Measurements from ENCODE around the gene MEF2C. TPM values are rescaled to one million over a fixed set of nuclear protein-coding genes. Genes with fewer than 3 reads are reported as not detected.

The MEF2C gene
- polyA plus RNA-seq, 1 donor, result 14.4 TPM

GRCh38 chr5:88821161-88821560, 61.8 kb downstream of the MEF2C start:
- Histone ChIP-seq H3K4me1 (ENCODE audit: control insufficient read depth, insufficient read depth, low read length) (no peaks in the 10 kb centered on the region), H3K4me3 (ENCODE audit: low read length) (no peak overlapping the region), H3K9me3 (ENCODE audit: control insufficient read depth, low read depth, low read length) (no peaks in the 10 kb centered on the region), H3K27me3 (ENCODE audit: control insufficient read depth, insufficient read depth, low read length) (no peaks in the 10 kb centered on the region), H3K36me3 (ENCODE audit: control insufficient read depth, insufficient read depth, low read length) (no peaks in the 10 kb centered on the region), H3K27ac (ENCODE audit: low read length) (no peak overlapping the region)
- no peak for DNase-seq
- no CpG with 5 or more reads among the region's 4 CpGs for WGBS (ENCODE audit: insufficient coverage, low lambda C conversion rate)

- WGBS (ENCODE audit: insufficient coverage, low lambda C conversion rate), result no CpG with 5 or more reads among the region's 2 CpGs
- Histone ChIP-seq H3K4me3 (ENCODE audit: low read length) (no peak overlapping the region), H3K36me3 (ENCODE audit: control insufficient read depth, insufficient read depth, low read length) (no peaks in the 10 kb centered on the region), H3K4me1 (ENCODE audit: control insufficient read depth, insufficient read depth, low read length) (no peaks in the 10 kb centered on the region), H3K27me3 (ENCODE audit: control insufficient read depth, insufficient read depth, low read length) (no peaks in the 10 kb centered on the region), H3K27ac (ENCODE audit: low read length) (no peak overlapping the region), H3K9me3 (ENCODE audit: control insufficient read depth, low read depth, low read length) (no peaks in the 10 kb centered on the region)
- DNase-seq, result no peak
These were observed 62.4 kb downstream of the MEF2C start for GRCh38 chr5:88820581-88820980.

- WGBS (ENCODE audit: insufficient coverage, low lambda C conversion rate), result 100% methylated on average over 1 of the region's 5 CpGs
- Histone ChIP-seq H3K27me3 (ENCODE audit: control insufficient read depth, insufficient read depth, low read length) (no peaks in the 10 kb centered on the region), H3K4me3 (ENCODE audit: low read length) (no peak overlapping the region), H3K9me3 (ENCODE audit: control insufficient read depth, low read depth, low read length) (no peaks in the 10 kb centered on the region), H3K27ac (ENCODE audit: low read length) (no peak overlapping the region), H3K36me3 (ENCODE audit: control insufficient read depth, insufficient read depth, low read length) (no peaks in the 10 kb centered on the region), H3K4me1 (ENCODE audit: control insufficient read depth, insufficient read depth, low read length) (no peaks in the 10 kb centered on the region)
- DNase-seq, result no peak
These were observed 63.5 kb downstream of the MEF2C start for GRCh38 chr5:88819301-88819999.

- WGBS (ENCODE audit: insufficient coverage, low lambda C conversion rate), result 79% methylated on average over 4 of the region's 4 CpGs
- no peaks in the 10 kb centered on the region for H3K9me3 ChIP-seq (ENCODE audit: control insufficient read depth, low read depth, low read length)
- no peak overlapping the region for H3K27ac ChIP-seq (ENCODE audit: low read length)
- H3K27me3 ChIP-seq (ENCODE audit: control insufficient read depth, insufficient read depth, low read length), result no peaks in the 10 kb centered on the region
- no peaks in the 10 kb centered on the region for H3K36me3 ChIP-seq (ENCODE audit: control insufficient read depth, insufficient read depth, low read length)
- H3K4me3 ChIP-seq (ENCODE audit: low read length), result no peak overlapping the region
- no peaks in the 10 kb centered on the region for H3K4me1 ChIP-seq (ENCODE audit: control insufficient read depth, insufficient read depth, low read length)
- DNase-seq, result no peak
These were observed 64.7 kb downstream of the MEF2C start for GRCh38 chr5:88818296-88818695.

- Histone ChIP-seq H3K4me1 (ENCODE audit: control insufficient read depth, insufficient read depth, low read length) (no peaks in the 10 kb centered on the region), H3K4me3 (ENCODE audit: low read length) (no peak overlapping the region), H3K27ac (ENCODE audit: low read length) (no peak overlapping the region), H3K27me3 (ENCODE audit: control insufficient read depth, insufficient read depth, low read length) (no peaks in the 10 kb centered on the region), H3K9me3 (ENCODE audit: control insufficient read depth, low read depth, low read length) (no peaks in the 10 kb centered on the region), H3K36me3 (ENCODE audit: control insufficient read depth, insufficient read depth, low read length) (no peaks in the 10 kb centered on the region)
- no peak for DNase-seq
- 100% methylated on average over 1 of the region's 2 CpGs for WGBS (ENCODE audit: insufficient coverage, low lambda C conversion rate)
These were observed 66.8 kb downstream of the MEF2C start for GRCh38 chr5:88816195-88816594.

GRCh38 chr5:88815050-88815789, 67.8 kb downstream of the MEF2C start:
- Histone ChIP-seq H3K4me1 (ENCODE audit: control insufficient read depth, insufficient read depth, low read length) (no peaks in the 10 kb centered on the region), H3K4me3 (ENCODE audit: low read length) (no peak overlapping the region), H3K9me3 (ENCODE audit: control insufficient read depth, low read depth, low read length) (no peaks in the 10 kb centered on the region), H3K36me3 (ENCODE audit: control insufficient read depth, insufficient read depth, low read length) (no peaks in the 10 kb centered on the region), H3K27me3 (ENCODE audit: control insufficient read depth, insufficient read depth, low read length) (no peaks in the 10 kb centered on the region), H3K27ac (ENCODE audit: low read length) (no peak overlapping the region)
- no peak for DNase-seq

- Histone ChIP-seq H3K4me3 (ENCODE audit: low read length) (no peak overlapping the region), H3K27me3 (ENCODE audit: control insufficient read depth, insufficient read depth, low read length) (no peaks in the 10 kb centered on the region), H3K4me1 (ENCODE audit: control insufficient read depth, insufficient read depth, low read length) (no peaks in the 10 kb centered on the region), H3K27ac (ENCODE audit: low read length) (no peak overlapping the region), H3K36me3 (ENCODE audit: control insufficient read depth, insufficient read depth, low read length) (no peaks in the 10 kb centered on the region), H3K9me3 (ENCODE audit: control insufficient read depth, low read depth, low read length) (no peaks in the 10 kb centered on the region)
- WGBS (ENCODE audit: insufficient coverage, low lambda C conversion rate), result 67% methylated on average over 1 of the region's 17 CpGs
- no peak for DNase-seq
These were observed 69.0 kb downstream of the MEF2C start for GRCh38 chr5:88813805-88814575.

- no peaks in the 10 kb centered on the region for H3K36me3 ChIP-seq (ENCODE audit: control insufficient read depth, insufficient read depth, low read length)
- WGBS (ENCODE audit: insufficient coverage, low lambda C conversion rate), result no CpG with 5 or more reads among the region's 1 CpG
- no peaks in the 10 kb centered on the region for H3K27me3 ChIP-seq (ENCODE audit: control insufficient read depth, insufficient read depth, low read length)
- DNase-seq, result no peak
- H3K9me3 ChIP-seq (ENCODE audit: control insufficient read depth, low read depth, low read length), result no peaks in the 10 kb centered on the region
- H3K4me3 ChIP-seq (ENCODE audit: low read length), result no peak overlapping the region
- no peak overlapping the region for H3K27ac ChIP-seq (ENCODE audit: low read length)
- H3K4me1 ChIP-seq (ENCODE audit: control insufficient read depth, insufficient read depth, low read length), result no peaks in the 10 kb centered on the region
These were observed 69.7 kb downstream of the MEF2C start for GRCh38 chr5:88813244-88813643.

GRCh38 chr5:88808153-88808552, 74.8 kb downstream of the MEF2C start:
- no peak overlapping the region for H3K4me3 ChIP-seq (ENCODE audit: low read length)
- WGBS (ENCODE audit: insufficient coverage, low lambda C conversion rate), result 100% methylated on average over 1 of the region's 2 CpGs
- no peak for DNase-seq
- H3K9me3 ChIP-seq (ENCODE audit: control insufficient read depth, low read depth, low read length), result no peaks in the 10 kb centered on the region
- H3K36me3 ChIP-seq (ENCODE audit: control insufficient read depth, insufficient read depth, low read length), result no peaks in the 10 kb centered on the region
- H3K27ac ChIP-seq (ENCODE audit: low read length), result no peak overlapping the region
- H3K27me3 ChIP-seq (ENCODE audit: control insufficient read depth, insufficient read depth, low read length), result no peaks in the 10 kb centered on the region
- H3K4me1 ChIP-seq (ENCODE audit: control insufficient read depth, insufficient read depth, low read length), result no peaks in the 10 kb centered on the region

- 40% methylated on average over 1 of the region's 8 CpGs for WGBS (ENCODE audit: insufficient coverage, low lambda C conversion rate)
- Histone ChIP-seq H3K4me1 (ENCODE audit: control insufficient read depth, insufficient read depth, low read length) (no peaks in the 10 kb centered on the region), H3K4me3 (ENCODE audit: low read length) (no peak overlapping the region), H3K27me3 (ENCODE audit: control insufficient read depth, insufficient read depth, low read length) (no peaks in the 10 kb centered on the region), H3K9me3 (ENCODE audit: control insufficient read depth, low read depth, low read length) (no peaks in the 10 kb centered on the region), H3K36me3 (ENCODE audit: control insufficient read depth, insufficient read depth, low read length) (no peaks in the 10 kb centered on the region), H3K27ac (ENCODE audit: low read length) (no peak overlapping the region)
- DNase-seq, result no peak
These were observed 75.7 kb downstream of the MEF2C start for GRCh38 chr5:88807327-88807726.

All from large intestine (tissue), 3 donors.